A673 (cell line): ENCODE data around the gene EFCAB9. TPM values are rescaled to one million over a fixed set of nuclear protein-coding genes. Genes with fewer than 3 reads are reported as not detected.

Experiments used
- BruUV-seq: library from RNA; stranded (reverse); fragments of 400-500 nt; replicated peaks from 2 replicates; lab custom pipeline; 2021; lab: Mats Ljungman, UMichigan
- CTCF ChIA-PET: fragments of 300-600 bp; sonication (Branson Sonifier 250); formaldehyde crosslinking; loops from one replicate; lab custom pipeline; 2022; ENCODE audit warnings: antibody characterized with exemption; lab: Charles Lee
- POLR2A ChIA-PET: fragments of 300-600 bp; sonication (Branson Sonifier 250); formaldehyde crosslinking; loops from one replicate; lab custom pipeline; 2022; ENCODE audit warnings: antibody characterized with exemption; ENCODE audit not compliant: low non-redundant PET; lab: Charles Lee
- DNase-seq: peaks from one replicate; pipeline ENCODE4 v3.0.0-alpha.2; 2015; ENCODE audit warnings: low spot score
- H3K27ac ChIP-seq: fragments of 200-600 bp; sonication (generic); 2 replicates; pipeline ENCODE4 v1.5.1; 2016; ENCODE audit warnings: mixed run types, low read depth, mild to moderate bottlenecking, mixed read lengths, antibody characterized with exemption, low read length; ENCODE audit not compliant: poor library complexity, severe bottlenecking
- H3K27me3 ChIP-seq: fragments of 200-600 bp; sonication (generic); replicated peaks from 2 replicates; pipeline ENCODE4 v1.6.1; 2017; ENCODE audit warnings: mixed run types, low read depth, mild to moderate bottlenecking, mixed read lengths, antibody characterized with exemption, low read length; ENCODE audit not compliant: insufficient read depth, poor library complexity
- H3K36me3 ChIP-seq: fragments of 200-600 bp; sonication (generic); 2 replicates; pipeline ENCODE4 v1.6.1; 2016; ENCODE audit warnings: mixed run types, mild to moderate bottlenecking, mixed read lengths, antibody characterized with exemption, low read length; ENCODE audit not compliant: insufficient read depth, poor library complexity, severe bottlenecking
- H3K4me1 ChIP-seq: fragments of 200-600 bp; sonication (generic); 2 replicates; pipeline ENCODE4 v1.6.1; 2017; ENCODE audit warnings: mixed run types, mild to moderate bottlenecking, mixed read lengths, antibody characterized with exemption, low read length; ENCODE audit not compliant: insufficient read depth, poor library complexity, severe bottlenecking
- H3K4me3 ChIP-seq: fragments of 200-600 bp; sonication (generic); 2 replicates; pipeline ENCODE4 v1.5.1; 2016; ENCODE audit warnings: low read depth, mixed run types, mild to moderate bottlenecking, mixed read lengths, low read length; ENCODE audit not compliant: poor library complexity, severe bottlenecking
- H3K9me3 ChIP-seq: fragments of 200-600 bp; sonication (generic); 2 replicates; pipeline ENCODE4 v1.6.1; 2016; ENCODE audit warnings: mixed run types, low read depth, mild to moderate bottlenecking, mixed read lengths, antibody characterized with exemption, low read length; ENCODE audit not compliant: poor library complexity, severe bottlenecking
- CTCF ChIP-seq: fragments of 300-800, 200-600 bp; sonication (generic); conservative IDR thresholded peaks from 2 replicates; pipeline ENCODE4 v1.5.1; 2017; ENCODE audit warnings: low read depth, mild to moderate bottlenecking, antibody characterized with exemption, low read length, moderate library complexity, mixed read lengths
- EZH2 ChIP-seq: fragments of 200-600 bp; sonication (generic); IDR thresholded peaks from 2 replicates; pipeline ENCODE4 v1.6.1; 2017; ENCODE audit warnings: borderline replicate concordance, low read depth, mild to moderate bottlenecking, mixed read lengths, antibody characterized with exemption, low read length; ENCODE audit not compliant: poor library complexity, severe bottlenecking
- intact Hi-C: fragments of 100-400 bp; cut with micrococcal nuclease; formaldehyde crosslinking; loops from one replicate; pipeline ENCODE4 v1.10.0; 2022; ENCODE audit not compliant: unreplicated experiment
- total RNA-seq: library from RNA; stranded (reverse); gene quantifications from 2 replicates; pipeline ENCODE4 v1.2.3, GENCODE V29; 2021

EFCAB9 gene
- total RNA-seq, 1 experiment from 2014 or later: not detected

- peaks cover 8% of the 10 kb centered on the region for H3K4me1 ChIP-seq
- ChIA-PET CTCF (no interaction called here), POLR2A (no interaction called here)
- no peak for DNase-seq
- BruUV-seq: no TSS peak
- H3K9me3 ChIP-seq: no peaks in the 10 kb centered on the region
- TF ChIP-seq CTCF (no peak), EZH2 (no peak)
- H3K27me3 ChIP-seq: no peaks in the 10 kb centered on the region
- H3K27ac ChIP-seq: no peak overlapping the region
- no peak overlapping the region for H3K4me3 ChIP-seq
- peaks cover 17% of the 10 kb centered on the region for H3K36me3 ChIP-seq
- intact Hi-C loops: no loop called here
These were observed 41.3 kb downstream of the EFCAB9 start for GRCh38 chr5:172235132-172235780.

GRCh38 chr5:172235827-172236736 lies 42.1 kb downstream of the EFCAB9 start:
- no peaks in the 10 kb centered on the region for H3K27me3 ChIP-seq
- BruUV-seq: no TSS peak
- H3K27ac ChIP-seq: no peak overlapping the region
- DNase-seq: no peak
- peaks cover 8% of the 10 kb centered on the region for H3K4me1 ChIP-seq
- no peaks in the 10 kb centered on the region for H3K9me3 ChIP-seq
- peaks cover 16% of the 10 kb centered on the region for H3K36me3 ChIP-seq
- no peak for TF ChIP-seq EZH2
- TF ChIP-seq CTCF: no peak
- no peak overlapping the region for H3K4me3 ChIP-seq
- ChIA-PET CTCF (no interaction called here), POLR2A (no interaction called here)
- intact Hi-C loops: no loop called here

- DNase-seq: no peak
- CTCF ChIA-PET: no interaction called here
- POLR2A ChIA-PET: no interaction called here
- no peak for TF ChIP-seq CTCF
- no peak for TF ChIP-seq EZH2
- Histone ChIP-seq H3K27me3 (no peaks in the 10 kb centered on the region), H3K36me3 (peaks cover 5% of the 10 kb centered on the region), H3K9me3 (no peaks in the 10 kb centered on the region), H3K4me1 (peaks cover 8% of the 10 kb centered on the region), H3K4me3 (no peak overlapping the region), H3K27ac (no peak overlapping the region)
- intact Hi-C loops: no loop called here
- no TSS peak for BruUV-seq
These were observed 44.4 kb downstream of the EFCAB9 start for GRCh38 chr5:172238334-172238733.
